ENCODE measurements around the gene BCL2. TPM values are rescaled to one million over a fixed set of nuclear protein-coding genes. Genes with fewer than 3 reads are reported as not detected.
A peak's percentile ranks its signal among the peaks of the same experiment; 100 is the strongest.

Gene BCL2
- total RNA-seq, 1 experiment from 2014 or later, result 2.9 TPM

GRCh38 chr18:63102941-63103744, 216.4 kb downstream of the BCL2 start:
- peaks cover 39% of the 10 kb centered on the region for H3K4me1 Mint-ChIP-seq (ENCODE audit: low read depth, unreplicated experiment)
- peaks cover 3% of the 10 kb centered on the region for H3K9me3 Mint-ChIP-seq (ENCODE audit: low read depth, unreplicated experiment)
- no peak overlapping the region for H3K4me3 Mint-ChIP-seq (ENCODE audit: low read depth, unreplicated experiment)
- CTCF ChIA-PET, result no interaction called here
- no peak for TF ChIP-seq CTCF (IDR thresholded peaks at IDR 0.05; ENCODE audit: unreplicated experiment)
- intact Hi-C loops (cut with micrococcal nuclease; ENCODE audit: unreplicated experiment), result no loop called here
- no peaks in the 10 kb centered on the region for H3K36me3 Mint-ChIP-seq (ENCODE audit: insufficient read depth, unreplicated experiment)
- BruUV-seq (replicated peaks), result no TSS peak
- no peak for DNase-seq
- H3K27ac Mint-ChIP-seq (ENCODE audit: unreplicated experiment), result peak overlapping the region; percentile 60
- H3K27me3 Mint-ChIP-seq (ENCODE audit: unreplicated experiment), result peaks cover 7% of the 10 kb centered on the region

- BruUV-seq (replicated peaks), result no TSS peak
These were observed 218.9 kb downstream of the BCL2 start for GRCh38 chr18:63100630-63101055.

GRCh38 chr18:63099848-63100629, 219.5 kb downstream of the BCL2 start:
- H3K36me3 Mint-ChIP-seq (ENCODE audit: insufficient read depth, unreplicated experiment), result no peaks in the 10 kb centered on the region
- H3K27me3 Mint-ChIP-seq (ENCODE audit: unreplicated experiment), result peaks cover 7% of the 10 kb centered on the region
- TF ChIP-seq CTCF (IDR thresholded peaks at IDR 0.05; ENCODE audit: unreplicated experiment), result no peak
- H3K4me3 Mint-ChIP-seq (ENCODE audit: low read depth, unreplicated experiment), result peak overlapping the region; percentile 25
- peak; percentile 68 for DNase-seq
- peaks cover 40% of the 10 kb centered on the region for H3K4me1 Mint-ChIP-seq (ENCODE audit: low read depth, unreplicated experiment)
- H3K27ac Mint-ChIP-seq (ENCODE audit: unreplicated experiment), result peak overlapping the region; percentile 7
- H3K9me3 Mint-ChIP-seq (ENCODE audit: low read depth, unreplicated experiment), result peaks cover 3% of the 10 kb centered on the region
- intact Hi-C loops (cut with micrococcal nuclease; ENCODE audit: unreplicated experiment), result no loop called here
- BruUV-seq (replicated peaks), result no TSS peak
- CTCF ChIA-PET, result interaction anchor here (0.6 to 1.8 kb wide), 4 partner anchors 11 to 1906 kb away, joined by 3 to 7 read pairs (median 4); no protein-coding TSS in a partner anchor

More at GRCh38 chr18:63100630-63101055, 218.9 kb downstream of the BCL2 start:
- peaks cover 40% of the 10 kb centered on the region for H3K4me1 Mint-ChIP-seq (ENCODE audit: low read depth, unreplicated experiment)
- H3K36me3 Mint-ChIP-seq (ENCODE audit: insufficient read depth, unreplicated experiment), result no peaks in the 10 kb centered on the region
- no peak for DNase-seq
- peak overlapping the region; percentile 13 for H3K4me3 Mint-ChIP-seq (ENCODE audit: low read depth, unreplicated experiment)
- intact Hi-C loops (cut with micrococcal nuclease; ENCODE audit: unreplicated experiment), result no loop called here
- no peak for TF ChIP-seq CTCF (IDR thresholded peaks at IDR 0.05; ENCODE audit: unreplicated experiment)
- peak overlapping the region; percentile 7 for H3K27ac Mint-ChIP-seq (ENCODE audit: unreplicated experiment)
- H3K27me3 Mint-ChIP-seq (ENCODE audit: unreplicated experiment), result peaks cover 7% of the 10 kb centered on the region
- CTCF ChIA-PET, result interaction anchor here (1.8 kb wide), 1 partner anchor 12 kb away, joined by 7 read pairs; no protein-coding TSS in a partner anchor
- peaks cover 3% of the 10 kb centered on the region for H3K9me3 Mint-ChIP-seq (ENCODE audit: low read depth, unreplicated experiment)

GRCh38 chr18:63099091-63099840, 220.3 kb downstream of the BCL2 start:
- BruUV-seq (replicated peaks), result no TSS peak
- H3K27ac Mint-ChIP-seq (ENCODE audit: unreplicated experiment), result no peak overlapping the region

More at GRCh38 chr18:63099091-63099840, 220.3 kb downstream of the BCL2 start:
- Mint-ChIP-seq H3K27me3 (ENCODE audit: unreplicated experiment) (peaks cover 7% of the 10 kb centered on the region), H3K9me3 (ENCODE audit: low read depth, unreplicated experiment) (peaks cover 3% of the 10 kb centered on the region), H3K36me3 (ENCODE audit: insufficient read depth, unreplicated experiment) (no peaks in the 10 kb centered on the region), H3K4me1 (ENCODE audit: low read depth, unreplicated experiment) (peaks cover 40% of the 10 kb centered on the region), H3K4me3 (ENCODE audit: low read depth, unreplicated experiment) (peak overlapping the region; percentile 25)
- intact Hi-C loops (cut with micrococcal nuclease; ENCODE audit: unreplicated experiment), result no loop called here
- no peak for DNase-seq
- no peak for TF ChIP-seq CTCF (IDR thresholded peaks at IDR 0.05; ENCODE audit: unreplicated experiment)
- CTCF ChIA-PET, result interaction anchor here (0.6 to 1.8 kb wide), 3 partner anchors 10 to 1905 kb away, joined by 3 to 7 read pairs (median 4); no protein-coding TSS in a partner anchor

Data from Calu3 (cell line).